Measurements from ENCODE around the gene HOMER3.

HOMER3 gene

GRCh38 chr19:18940769-18941627, at the start of gene HOMER3:
Gene HOMER3 (minus strand): TSS chr19:18941217. CDS start chr19:18938982, 2,235 bp downstream.
- peak; percentile 90 for DNase-seq

DNA sequence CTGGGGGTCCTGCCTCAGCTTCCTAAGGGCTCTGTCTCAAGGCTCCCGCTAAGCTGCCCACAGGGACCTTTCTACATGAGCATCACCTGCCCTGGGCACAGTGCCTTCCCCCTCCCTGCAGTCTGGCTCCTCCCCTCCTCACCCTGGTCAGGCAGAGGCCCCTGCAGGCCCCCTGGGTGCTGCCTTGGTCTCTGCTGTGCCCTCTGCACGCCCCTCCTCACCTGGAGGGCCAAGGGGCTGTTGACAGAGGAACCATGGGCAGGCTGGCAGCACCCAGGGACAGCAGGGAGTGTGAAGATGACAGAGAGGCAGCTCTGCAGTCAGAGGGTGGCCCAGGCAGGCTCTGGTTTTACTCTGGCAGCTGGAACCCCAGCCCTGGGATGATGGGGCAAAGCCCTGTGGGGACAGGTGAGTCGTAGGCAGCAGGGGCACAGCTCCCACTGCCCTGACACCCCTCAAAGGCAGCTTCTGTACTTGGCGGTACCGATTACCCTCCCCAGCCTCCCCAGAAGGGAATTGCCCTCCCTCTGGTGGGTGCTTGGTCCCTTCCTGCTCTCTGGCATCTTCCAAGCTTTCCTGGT, 49.2 kb upstream of the HOMER3 start:
- DNase-seq = no peak

DNA sequence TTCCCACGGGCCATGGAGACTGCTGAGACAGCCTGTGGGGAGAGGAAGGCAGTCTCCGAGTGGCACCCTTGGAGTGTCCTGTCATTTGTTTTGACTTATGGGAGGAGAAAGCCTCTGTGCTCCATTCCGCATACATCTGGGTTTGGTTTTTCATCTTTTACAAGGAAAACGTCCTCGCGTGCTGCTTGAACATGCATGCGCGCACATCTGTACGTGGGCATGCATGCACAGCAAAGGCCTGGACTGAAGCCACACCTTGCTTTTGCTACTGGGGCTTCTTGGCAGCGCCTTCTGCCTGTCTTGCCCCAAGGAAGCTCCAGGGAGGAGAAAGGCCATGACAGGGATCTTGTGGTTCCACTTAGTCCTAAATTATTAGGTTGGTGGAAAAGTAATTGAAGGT, 48.3 kb upstream of the HOMER3 start:
- DNase-seq = no peak

DNA sequence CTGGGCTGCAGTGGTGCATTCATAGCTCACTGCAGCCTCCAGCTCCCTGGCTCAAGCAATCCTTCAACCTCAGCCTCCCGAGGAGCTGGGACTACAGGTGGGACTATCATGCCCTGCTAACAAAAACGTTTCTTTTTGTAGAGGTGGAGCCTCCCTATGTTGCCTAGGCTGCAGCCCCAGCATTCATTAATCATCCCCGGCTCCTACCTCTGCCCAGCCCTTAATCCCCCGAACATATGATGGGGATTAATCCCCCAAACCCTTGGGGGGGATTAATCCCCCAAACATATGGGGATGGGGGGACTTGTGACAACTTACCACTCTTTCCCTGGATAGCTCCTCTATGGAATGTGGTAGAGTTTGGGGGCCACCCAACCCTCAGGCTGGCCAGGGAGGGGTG, 46.4 kb upstream of the HOMER3 start:
- DNase-seq = no peak

DNA sequence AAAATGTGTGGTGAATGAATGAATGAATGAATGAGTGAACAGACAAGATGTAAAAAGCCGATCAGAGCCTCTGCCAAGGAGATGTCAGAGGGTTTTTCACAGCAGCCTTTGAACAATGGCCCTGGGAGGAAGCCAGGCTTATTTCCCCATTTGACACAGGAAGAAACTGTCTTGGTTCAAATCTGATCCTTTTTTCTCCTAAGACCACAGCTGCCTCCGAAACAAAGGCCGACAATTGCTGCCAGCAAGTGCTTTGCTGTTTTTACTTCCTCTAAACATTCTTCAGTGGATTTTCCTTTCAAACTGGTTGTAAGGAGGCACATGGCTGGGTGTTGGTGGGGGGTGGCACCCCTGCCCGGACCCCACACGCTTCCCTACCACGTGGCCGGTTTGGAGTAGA, 44.2 kb upstream of the HOMER3 start:
- DNase-seq = no peak

GRCh38 chr19:18984251-18984650, 43.2 kb upstream of the HOMER3 start:
- no peak for DNase-seq

GRCh38 chr19:18982669-18983068, 41.7 kb upstream of the HOMER3 start:
- no peak for DNase-seq

DNA sequence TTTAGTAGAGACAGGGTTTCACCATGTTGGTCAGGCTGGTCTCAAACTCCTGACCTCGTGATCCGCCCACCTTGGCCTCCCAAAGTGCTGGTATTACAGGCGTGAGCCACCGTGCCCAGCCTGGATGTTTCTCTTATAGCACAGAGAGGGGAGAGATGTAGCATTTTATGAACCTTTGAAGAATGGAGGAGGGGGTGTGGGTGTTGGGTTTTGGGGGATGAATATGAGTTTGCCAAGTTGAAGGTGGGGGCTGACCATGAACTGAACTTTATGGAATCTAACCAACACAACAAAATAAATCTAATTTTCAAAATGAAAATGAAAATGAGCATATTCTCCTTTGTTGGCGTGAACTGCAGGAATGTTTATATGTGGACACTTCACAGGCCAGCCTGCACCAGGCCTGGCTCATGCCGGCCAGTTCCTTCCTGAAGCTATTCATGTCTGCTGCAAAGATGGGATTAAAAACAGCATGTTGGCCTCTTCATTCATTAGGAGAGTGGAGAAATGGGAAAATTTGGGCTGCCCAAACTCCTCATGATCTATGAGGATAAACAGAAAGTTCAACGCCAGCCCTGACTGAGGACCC, 39.5 kb upstream of the HOMER3 start:
- DNase-seq = no peak

DNA sequence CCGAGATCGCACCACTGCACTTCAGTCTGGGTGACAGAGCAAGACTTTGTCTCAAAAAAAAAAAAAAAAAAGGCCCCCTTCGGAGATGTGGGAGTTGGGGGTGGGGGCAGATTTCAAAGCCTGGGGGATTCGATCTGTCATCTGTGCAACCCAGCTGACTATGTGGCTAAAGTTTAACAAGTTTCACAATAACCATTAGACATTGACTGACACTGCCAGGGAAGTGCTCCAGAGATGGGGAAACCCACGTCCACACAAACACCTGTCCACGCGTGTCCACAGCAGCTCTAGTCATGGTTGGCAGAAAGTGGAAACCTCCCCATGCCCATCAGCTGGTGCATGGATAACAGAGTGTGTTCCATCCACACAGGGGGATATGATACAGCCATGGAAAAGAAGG, 37.6 kb upstream of the HOMER3 start:
- DNase-seq = no peak

DNA sequence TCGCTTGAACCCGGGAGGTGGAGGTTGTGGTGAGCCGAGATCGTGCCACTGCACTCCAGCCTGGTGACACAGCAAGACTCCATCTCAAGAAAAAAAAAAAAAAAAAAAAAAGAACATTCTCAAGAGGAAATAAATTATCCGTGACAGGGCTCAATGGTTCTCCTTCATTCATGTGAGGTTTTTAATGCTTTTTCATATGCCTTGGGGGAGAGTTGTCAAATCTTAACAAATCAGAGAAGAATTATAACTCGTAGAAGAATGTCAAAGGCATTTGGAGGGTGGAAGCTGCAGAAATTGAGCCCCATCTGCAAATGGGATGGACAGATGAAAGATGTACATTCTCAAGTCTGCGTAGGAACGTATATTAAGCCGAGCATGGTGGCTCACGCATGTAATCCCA, 34.9 kb upstream of the HOMER3 start:
- DNase-seq = no peak

DNA sequence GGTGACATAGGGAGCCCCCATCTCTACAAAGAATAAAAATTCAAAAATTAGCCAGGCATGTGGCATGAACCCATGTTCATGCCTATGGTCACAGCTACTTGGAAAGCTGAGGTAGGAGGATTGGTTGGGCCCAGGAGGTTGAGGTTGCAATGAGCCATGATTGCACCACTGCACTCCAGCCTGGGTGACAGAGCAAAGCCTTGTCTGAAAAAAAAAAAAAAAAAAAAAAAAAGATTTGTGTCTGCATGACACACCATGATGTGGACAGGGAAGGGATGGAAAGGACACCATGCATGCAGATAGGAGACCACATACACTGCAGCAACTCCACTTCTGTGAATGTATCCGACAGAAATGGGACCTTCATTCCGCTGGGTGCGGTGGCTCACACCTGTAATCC, 34.0 kb upstream of the HOMER3 start:
- DNase-seq = no peak

GRCh38 chr19:18972851-18973250, 31.8 kb upstream of the HOMER3 start:
- no peak for DNase-seq

GRCh38 chr19:18972301-18972811, 31.3 kb upstream of the HOMER3 start:
- DNase-seq = no peak

- no peak for DNase-seq
Observed at GRCh38 chr19:18969931-18970659, 29.1 kb upstream of the HOMER3 start.

DNA sequence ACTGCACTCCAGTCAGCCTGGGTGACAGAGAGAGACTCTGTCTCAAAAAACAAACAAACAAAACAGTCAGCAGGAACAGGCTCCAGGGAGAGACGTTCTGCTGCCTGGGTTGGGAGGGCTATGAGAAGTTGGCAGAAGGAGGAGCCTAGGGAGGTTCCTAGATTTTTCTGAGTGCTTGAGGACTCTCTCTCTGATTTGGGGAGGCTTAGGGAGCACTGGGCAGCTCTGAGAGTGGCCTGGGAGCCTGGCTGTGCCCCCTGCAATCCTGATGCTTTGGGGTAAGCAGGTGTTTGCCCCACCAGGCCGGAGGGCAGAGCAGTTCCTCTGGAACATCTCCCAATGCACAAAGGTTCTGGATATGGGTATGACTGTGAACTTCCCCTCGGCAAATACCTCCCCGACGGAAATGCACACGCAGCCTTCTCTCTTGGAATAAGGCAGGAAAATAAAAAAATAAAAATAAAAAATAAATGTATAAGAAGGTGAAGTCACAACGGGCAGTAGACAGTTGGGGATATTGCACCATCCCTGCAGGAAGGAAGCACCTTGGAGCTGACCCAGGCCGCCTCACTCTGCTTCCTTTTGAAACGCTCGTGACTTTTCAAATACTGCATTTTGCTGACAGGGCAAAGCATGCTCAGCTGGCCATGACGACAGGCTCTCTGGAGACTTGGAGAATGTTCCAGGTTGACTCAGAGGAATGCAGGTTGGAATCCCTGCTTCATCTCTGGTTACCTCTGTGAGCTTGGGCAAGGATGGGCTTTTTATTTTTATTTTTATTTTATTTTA, 26.5 kb upstream of the HOMER3 start:
- no peak for DNase-seq

- DNase-seq = no peak
Observed at GRCh38 chr19:18966307-18966706, 25.3 kb upstream of the HOMER3 start.

DNA sequence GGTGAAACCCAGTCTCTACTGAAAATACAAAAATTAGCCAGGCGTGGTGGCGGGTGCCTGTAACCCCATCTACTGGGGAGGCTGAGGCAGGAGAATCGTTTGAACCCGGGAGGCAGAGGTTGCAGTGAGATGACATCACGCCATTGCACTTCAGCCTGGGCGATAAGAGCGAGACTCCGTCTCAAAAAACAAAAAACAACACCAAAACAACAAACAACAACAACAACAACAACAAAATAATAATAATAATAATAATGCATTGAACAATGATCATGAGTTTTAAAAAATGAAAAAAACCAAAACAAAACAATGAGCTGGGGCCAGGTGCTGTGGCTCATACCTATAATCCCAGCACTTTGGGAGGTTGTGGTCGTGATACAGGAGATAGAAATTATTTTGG, 23.1 kb upstream of the HOMER3 start:
- no peak for DNase-seq

GRCh38 chr19:18961767-18962620, 21.0 kb upstream of the HOMER3 start:
- DNase-seq = no peak

DNA sequence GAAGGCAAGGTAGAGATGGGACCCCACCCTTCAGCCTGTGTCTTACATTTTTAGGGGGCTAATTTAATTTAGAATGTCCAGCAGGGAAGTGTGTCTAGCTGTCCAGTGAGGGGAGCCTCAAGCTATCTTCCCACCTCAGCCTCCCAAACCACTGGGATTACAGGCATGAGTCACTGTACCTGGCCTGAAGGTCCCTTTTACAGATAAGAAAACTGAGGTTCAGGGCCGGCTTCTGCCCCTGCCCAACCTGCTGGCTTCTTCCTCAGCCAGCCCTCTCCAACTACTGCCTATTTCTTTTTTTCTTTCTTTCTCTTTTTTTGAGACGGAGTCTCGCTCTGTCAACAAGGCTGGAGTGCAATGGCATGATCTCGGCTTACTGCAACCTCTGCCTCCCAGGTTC, 19.4 kb upstream of the HOMER3 start:
- no peak for DNase-seq

DNA sequence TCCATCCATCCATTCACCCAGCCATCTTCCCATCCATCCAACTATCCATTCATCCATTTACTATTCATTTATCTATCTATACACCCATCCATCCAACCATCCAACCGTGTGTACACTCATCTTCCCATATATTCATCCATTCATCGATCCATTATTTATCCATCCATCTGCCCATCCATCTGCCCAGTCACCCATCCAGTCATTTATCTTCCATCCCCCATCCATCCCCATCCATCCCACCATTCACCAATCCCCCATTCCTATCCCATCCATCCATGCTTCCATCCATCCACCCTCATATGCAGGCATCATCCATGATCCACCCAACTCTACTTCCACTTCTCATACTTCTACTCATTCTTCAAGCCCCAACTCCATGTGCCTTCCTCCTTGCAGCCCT, 14.0 kb upstream of the HOMER3 start:
- no peak for DNase-seq

DNA sequence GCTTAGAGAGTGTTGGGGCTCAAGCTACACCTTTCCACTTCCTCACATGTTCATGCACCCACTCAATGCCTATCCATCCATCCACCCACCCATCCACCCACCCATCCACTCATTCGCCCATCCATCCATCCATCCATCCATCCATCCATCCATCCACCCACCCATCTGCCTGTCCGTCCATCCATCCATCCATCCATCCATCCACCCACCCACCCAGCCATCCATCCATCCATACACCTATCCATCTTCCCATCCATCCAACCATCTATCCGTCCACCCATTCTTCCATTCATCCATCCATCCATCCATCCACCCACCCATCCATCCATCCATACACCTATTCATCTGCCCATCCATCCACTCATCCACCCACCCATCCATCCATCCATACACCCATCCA, 13.1 kb upstream of the HOMER3 start:
- DNase-seq = no peak
